ENCODE measurements around the gene ANKRD65.

The ANKRD65 gene

DNA sequence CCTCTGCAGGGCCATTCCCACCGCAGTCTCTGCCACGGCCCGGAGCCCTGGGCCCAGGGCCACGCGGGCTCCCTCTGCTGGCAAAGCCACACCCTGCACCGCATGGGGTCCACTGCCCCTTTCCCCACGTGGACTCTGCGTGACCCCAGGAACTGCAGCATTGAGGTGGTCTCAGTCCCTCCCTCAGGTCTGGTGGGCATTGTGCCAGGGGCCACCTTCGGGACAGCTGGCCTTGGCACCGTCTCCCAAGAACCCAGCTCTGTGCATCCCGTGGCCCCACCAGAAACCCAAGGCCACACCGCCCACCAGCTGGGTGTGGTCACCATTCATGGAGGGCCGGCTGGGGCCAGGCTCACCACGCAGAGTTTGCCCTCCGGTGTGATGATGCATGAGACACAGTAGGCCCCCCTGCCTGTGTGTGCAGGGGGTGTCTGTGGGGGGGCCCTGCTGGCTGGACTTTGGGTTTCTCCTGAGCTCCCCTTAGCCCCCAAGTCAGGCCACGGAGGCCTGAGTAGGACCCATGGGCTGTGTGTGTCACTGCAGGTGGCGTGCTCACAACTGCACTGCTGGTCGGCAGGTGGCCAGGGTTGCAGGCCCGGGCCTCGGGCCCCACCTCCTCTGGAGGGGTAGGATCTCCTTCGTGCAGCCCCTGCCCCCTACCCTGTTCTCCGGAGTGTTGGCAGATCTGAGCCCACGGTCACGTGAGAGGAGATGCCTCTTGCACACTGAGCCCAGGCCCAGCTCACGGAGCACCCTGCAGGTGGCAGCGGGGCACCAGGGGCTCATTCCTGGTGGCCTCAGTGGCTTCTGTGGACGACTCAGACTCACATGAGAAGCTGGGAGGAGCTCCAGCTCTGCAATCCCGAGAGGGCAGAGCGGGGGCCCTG is 20.2 kb upstream of the ANKRD65 start:
- peak; percentile 90 for DNase-seq (ENCODE audit: low spot score)

DNA sequence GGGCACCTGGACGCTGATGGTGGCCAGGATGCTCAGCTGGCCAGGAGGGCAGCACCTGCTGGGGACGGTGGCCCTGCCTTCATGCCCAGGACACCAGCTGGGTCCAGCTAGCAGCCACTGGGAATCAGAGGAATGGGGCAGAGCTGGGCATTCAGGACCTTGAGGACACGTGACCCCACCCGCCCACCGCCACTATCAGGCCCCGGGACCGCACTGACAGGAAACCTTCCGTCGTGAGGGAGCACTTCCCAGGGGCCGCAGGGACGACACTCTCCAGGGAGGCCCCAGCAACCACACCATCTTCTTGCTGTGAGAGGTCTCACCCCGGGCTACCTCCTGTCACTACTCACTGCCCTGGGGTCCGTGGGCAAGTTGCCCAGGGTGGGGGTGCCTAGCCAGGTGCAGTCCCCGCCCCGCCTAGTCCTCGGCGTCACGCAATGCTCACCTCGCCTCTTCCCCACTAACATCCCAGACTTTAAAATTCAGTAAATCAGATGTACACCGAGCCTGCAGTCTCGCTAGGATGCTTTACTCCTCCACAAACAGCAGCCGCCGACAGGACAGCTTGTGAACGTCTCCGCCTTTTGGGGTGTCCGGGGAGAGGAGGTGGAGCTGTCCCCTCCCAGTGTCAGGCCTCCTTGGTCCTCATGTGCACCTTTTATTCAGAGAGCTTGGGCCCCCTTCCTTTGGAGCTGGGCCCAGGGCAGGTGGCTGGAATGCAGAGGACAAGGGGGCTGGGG is 19.4 kb upstream of the ANKRD65 start:
- DNase-seq (ENCODE audit: low spot score): peak; percentile 9

DNA sequence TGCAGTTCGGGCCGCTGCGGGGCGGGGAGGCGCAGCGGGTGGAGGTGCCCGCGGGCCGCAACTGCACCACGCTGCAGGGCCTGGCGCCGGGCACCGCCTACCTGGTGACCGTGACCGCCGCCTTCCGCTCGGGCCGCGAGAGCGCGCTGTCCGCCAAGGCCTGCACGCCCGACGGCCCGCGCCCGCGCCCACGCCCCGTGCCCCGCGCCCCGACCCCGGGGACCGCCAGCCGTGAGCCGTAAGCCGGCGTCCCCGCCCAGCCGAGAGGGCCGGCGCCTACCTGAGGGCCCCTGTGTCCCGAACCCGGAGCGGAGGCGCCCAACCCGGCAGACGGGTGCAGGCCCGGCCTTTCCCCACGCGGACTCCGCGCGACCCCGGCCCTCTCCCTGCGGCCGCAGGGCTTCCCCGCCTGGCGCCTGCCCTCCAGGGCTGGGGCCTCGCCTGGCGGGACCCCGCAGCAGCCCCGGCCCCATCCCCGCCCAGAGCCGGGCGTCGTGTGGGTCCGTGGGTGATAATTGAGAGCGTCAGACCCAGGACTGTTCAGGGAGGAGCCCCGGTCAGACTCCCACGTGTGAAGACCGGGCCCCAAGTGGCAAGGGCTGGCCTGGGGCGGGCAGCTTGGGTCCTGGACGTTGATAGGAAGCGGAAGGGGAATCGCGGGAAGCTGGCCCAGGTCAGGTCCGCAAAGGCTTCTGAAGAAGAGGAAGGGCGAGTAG is 18.6 kb upstream of the ANKRD65 start:
- DNase-seq (ENCODE audit: low spot score): no peak

DNA sequence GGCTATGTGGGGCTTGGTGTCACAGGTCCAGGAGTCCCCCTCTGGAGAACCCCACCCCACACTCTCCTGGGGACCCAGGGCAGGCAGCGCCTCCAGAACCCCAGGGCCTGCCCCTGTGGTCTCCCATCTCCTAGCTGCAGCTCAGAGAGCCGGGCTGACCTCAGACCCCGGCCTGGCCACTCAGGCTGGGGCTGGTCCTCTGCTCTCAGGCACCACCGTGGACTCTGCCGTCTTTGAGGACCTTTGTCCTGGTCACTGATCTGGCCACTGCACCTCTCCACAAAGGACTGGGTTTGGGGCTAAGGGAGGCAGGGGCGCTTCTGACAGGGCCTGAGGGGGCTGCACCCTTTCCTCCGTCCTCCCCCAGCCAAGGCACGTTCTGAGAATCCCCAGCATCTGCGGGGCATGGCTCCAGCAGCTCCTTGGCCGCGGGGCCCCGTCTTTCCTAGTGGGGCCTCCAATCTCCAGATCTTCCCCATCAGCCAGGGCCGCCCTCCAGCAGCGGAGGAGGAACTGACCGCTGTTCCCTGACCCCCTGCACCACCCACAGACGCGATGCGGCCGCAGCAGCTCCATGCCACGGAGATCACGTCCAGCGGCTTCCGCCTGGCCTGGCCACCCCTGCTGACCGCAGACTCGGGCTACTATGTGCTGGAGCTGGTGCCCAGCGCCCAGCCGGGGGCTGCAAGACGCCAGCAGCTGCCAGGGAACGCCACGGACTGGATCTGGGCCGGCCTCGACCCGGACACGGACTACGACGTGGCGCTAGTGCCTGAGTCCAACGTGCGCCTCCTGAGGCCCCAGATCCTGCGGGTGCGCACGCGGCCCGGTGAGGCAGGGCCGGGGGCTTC is 17.7 kb upstream of the ANKRD65 start:
- no peak for DNase-seq (ENCODE audit: low spot score)

DNA sequence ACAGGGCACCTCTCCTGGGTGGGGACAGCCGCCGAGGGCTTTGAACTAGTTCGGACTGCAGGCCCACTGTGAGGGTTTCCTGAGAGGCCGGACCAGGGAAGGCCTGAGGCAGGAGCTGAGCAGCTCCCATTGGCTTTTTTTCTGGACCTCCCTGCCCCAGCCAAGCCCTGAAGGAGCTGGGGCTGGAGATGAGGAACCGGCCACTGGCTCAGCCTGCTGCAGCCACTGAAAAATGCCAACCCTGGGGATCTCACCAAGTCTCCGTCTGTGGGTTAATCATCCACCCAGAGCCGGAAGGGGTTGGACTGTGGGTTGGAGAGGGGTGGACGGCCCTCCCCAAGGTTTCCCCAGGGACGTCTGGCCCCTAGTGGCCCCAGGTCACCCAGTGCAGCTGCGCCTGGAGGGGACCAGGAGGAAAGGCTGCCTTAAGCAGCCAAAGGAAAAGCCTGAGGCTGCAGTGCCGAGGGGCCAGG is 16.9 kb upstream of the ANKRD65 start:
- peak; percentile 35 for DNase-seq (ENCODE audit: low spot score)

DNA sequence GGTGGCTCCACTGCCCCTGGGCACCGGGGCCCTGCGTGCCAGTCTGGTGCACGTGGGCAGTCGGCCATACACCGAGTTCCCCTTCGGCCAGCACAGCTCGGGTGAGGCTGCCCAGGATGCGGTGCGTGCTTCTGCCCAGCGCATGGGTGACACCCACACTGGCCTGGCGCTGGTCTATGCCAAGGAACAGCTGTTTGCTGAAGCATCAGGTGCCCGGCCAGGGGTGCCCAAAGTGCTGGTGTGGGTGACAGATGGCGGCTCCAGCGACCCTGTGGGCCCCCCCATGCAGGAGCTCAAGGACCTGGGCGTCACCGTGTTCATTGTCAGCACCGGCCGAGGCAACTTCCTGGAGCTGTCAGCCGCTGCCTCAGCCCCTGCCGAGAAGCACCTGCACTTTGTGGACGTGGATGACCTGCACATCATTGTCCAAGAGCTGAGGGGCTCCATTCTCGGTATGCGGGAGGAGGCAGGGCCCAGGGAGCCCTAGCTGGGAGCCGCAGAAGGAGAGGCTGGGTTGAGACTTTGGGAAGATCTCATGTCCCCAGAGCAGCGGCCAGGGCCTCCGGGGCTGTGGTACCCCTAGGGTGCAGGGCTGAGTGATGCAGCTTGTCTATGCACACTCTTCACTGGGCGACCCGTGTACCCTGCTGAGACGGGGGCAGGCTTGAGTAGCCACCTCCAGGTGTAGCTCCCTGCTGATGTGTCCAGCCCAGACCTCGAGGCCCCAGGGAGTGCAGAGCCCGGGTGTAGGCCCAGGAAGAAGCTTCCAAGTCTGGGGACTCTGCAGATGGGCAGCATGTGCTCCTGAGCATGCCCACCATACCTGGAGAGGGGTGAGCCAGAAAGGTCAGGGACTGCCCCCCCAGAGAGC is 16.2 kb upstream of the ANKRD65 start:
- peak; percentile 15 for DNase-seq (ENCODE audit: low spot score)

DNA sequence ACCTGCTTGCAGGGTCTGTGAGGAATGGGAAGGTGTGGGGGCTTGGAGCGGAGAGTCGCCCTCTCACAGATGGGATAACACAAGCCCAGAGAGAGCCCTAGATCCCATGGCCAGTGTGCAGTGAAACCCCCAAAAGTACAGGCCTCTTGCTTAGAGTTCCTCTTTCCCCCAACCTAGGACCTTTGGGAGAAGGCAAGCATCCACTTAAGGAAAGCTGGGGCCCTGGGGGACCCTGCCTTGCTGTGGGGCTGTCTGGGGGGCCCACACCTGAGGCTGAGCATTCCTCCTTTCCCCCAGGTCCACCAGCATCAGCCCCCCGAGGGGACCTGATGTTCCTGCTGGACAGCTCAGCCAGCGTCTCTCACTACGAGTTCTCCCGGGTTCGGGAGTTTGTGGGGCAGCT is 15.6 kb upstream of the ANKRD65 start:
- DNase-seq (ENCODE audit: low spot score): peak; percentile 15

DNA sequence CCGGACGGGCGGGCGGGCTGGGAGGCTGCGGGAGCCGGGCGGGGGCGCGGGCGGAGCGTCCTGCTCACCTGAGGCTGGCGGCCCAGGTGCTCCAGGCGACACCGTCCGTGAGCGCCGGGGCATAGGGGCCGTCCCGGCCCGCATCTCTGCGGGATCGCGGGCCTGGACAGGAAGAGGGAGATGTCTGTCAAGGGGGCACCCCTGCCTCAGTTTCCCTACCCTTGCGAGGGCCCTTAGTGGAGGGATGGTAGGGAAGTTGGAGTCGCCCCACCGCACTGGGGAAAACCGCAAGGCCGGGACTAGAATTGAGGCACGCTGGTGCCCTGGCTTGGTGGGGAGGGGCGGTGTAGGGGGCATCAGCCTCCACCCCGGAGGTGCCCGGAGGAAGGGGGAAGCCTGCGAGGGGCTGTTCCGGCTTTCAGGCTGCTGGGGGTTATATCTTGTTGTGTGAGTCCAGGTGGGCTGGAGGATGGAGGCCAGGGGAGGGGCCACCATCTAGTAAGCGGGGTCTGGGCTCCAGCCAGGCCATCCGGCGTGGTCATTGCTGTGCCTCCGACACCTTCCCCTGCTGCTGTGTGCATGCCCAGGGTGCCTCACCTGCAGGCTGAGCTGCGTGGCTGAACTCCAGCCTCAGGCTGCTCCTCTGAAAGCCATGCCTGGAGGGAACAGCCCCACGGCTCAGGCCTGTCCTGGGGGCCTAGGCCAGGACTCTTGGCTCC is 15.0 kb upstream of the ANKRD65 start:
- peak; percentile 13 for DNase-seq (ENCODE audit: low spot score)

DNA sequence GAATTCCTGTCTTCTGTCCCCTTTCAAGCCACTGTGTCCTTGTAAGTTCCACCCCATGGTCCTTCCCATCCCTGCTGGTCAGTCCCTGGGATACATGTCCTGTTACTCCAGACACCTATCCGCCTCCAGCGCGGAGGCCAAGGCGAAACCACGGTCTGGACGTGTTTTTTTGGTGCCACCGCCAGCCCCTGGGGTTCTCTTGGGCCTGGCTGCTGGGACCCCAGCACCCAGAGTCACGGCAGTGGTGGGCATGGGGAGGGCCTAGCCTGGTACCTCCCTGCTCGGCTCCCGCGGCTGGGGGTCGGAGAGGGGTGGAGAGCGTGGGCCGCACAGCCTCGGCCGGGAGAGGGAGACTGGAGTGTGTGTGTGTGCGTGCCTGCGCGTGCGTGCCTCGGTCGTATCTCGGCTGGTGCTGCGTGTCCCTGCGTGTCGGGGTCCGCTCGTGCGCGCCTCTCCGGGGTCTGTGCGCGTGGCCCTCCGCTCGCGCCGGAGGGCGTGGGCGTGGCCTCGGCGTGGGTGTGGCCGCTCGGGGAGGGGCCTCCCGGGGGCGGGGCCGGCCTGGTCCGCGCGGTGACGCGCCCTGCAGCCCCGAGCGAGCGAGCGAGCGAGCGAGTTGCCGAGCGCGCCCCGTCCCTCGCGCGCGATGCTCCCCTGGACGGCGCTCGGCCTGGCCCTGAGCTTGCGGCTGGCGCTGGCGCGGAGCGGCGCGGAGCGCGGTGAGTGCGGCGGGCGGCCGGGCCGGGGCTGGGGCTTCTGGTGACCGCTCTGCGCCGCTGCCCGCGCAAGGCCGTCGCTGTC is 14.2 kb upstream of the ANKRD65 start, which contains the start of gene VWA1:
Gene VWA1 (plus strand): TSS at position 585 of the 798 bp plus-strand sequence. CDS start 59 bp downstream, at position 644.
- DNase-seq (ENCODE audit: low spot score): peak; percentile 98

DNA sequence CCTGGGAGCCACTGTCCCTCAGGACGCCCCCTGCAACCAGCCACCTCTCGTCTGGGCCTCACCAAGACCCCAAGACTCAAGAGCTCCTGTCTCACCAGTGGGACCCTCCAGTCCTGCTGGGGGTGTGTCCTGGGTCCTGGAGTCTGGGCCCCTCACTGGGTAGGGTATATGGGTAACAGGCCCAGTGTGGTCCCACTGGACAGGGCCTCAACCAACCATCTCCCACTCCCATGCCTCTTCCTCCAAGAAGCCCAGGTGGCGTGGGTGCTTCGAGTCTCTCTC is 13.7 kb upstream of the ANKRD65 start:
- DNase-seq (ENCODE audit: low spot score): peak; percentile 18

DNA sequence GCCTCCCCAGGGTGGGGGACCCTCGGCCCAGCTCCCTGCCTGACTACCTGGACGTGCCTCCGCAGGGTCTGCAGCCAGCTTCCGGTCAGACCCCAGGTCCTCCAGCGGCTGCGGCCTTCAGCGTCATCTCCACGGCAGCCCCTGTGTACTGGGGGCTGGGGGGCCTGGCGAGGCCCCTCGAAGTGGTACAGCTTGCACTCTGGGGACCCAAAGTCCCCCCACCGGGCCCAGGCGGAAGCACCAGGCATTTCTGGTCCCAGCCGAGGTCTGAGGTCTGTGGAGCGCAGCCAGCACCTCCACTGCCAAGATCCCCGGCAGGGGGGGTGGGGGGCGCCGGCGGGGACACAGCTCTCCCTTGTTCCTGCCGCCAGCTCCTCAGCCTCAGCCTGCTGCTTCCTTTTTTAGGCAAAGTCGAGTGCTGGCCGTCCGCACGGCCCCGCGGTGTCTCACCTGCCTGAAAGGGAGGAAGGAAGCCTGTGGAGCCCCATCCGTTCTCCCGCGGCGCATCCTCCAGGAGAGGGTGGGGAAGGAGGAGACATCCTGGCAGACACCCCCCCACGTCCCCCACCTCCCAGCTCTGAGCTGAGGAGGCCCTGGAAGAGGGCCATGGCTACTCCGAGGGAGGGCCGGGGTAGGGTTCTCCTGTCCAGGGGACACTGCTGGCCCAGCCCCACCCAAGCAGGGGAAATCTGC is 13.2 kb upstream of the ANKRD65 start:
- peak; percentile 24 for DNase-seq (ENCODE audit: low spot score)

DNA sequence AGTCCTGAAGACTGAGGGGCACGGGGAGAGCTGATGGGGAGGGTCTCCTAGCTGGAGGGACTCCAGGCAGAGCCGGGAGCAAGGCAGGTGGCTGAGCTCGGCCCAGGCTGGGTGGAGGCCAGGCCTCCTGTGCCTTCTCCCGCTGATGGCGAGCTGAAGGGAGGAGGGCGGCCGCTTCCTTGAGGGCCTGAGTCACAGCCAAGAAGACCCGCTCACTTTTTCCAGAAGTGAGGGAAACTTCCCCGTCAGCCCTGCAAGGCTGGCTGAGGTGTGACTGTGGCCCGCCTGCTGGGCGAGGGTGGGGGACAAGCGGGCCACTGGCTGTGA is 12.7 kb upstream of the ANKRD65 start:
- DNase-seq (ENCODE audit: low spot score): peak; percentile 62

DNA sequence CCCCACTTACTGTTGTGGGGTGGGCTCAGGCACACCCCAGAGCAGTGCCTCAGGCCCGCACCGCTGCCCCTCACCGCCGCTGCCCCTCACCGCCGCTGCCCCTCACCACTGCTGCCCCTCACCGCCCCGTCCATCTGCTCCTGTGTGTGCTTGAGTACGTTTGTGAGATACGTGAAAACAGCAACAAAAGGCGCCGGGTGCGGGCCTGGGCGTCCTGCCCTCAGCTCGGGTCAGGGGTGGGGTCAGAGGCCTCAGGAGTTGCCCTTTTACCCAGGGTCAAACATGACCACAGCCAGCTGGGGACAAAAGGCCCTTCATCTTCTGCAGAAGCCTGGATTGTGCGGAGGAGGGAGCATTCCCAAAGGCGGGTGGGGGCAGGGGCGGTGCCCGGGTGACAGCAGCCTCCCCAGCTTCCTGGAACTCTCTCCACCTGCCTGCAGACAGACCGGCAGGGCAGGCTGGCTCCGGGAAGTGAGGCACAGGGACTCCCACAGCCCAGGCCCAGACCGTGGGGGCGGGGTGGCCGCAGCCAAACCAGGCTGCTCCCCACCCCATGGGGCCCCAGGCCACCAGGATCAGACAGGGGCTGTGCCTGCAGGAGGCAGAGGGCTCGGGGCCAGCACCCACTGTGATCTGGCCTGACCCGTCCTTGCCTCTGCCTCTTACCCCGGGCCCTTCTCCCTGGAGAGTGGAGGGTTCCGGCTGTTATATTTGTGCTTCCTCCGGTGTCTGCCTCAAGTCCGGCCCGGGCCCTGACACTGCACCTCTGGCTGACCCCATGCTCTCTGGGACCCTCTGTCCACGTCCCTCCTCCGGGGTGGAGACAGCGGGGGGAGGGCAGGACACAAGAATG is 12.1 kb upstream of the ANKRD65 start:
- DNase-seq (ENCODE audit: low spot score): peak; percentile 27

DNA sequence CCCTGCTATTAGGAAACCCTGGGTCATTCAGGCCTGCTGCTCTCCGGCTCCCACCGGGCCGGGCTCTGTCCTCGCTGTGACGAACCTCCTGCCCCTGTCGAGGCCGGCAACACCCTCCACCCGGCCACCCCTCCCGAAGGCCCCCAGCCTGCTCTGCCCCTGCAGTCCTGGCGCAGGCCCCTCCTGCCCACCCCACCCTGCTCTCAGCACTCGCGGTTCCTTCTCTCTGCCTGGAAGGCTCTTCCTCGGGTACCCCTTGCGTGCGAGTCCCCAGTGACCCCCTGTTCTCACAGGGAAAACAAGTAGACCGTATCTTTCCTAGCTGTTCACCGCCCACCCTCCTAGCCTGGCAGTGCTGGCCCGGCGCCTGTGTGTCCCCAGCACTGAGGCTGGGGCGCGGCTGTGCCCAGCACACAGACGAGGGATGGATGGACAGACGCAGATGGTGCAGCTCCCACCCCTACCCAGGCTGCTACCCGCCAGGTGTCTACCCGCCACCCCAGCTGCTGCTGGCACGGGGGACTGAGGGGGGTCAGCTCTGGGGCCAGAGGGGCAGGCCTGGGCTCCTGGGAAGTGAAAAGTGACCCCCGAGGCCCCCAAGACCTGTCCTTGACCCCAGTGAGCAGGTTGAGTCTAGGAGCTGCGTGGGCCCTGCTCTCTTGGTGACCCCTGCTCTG is 11.3 kb upstream of the ANKRD65 start:
- DNase-seq (ENCODE audit: low spot score): peak; percentile 18

DNA sequence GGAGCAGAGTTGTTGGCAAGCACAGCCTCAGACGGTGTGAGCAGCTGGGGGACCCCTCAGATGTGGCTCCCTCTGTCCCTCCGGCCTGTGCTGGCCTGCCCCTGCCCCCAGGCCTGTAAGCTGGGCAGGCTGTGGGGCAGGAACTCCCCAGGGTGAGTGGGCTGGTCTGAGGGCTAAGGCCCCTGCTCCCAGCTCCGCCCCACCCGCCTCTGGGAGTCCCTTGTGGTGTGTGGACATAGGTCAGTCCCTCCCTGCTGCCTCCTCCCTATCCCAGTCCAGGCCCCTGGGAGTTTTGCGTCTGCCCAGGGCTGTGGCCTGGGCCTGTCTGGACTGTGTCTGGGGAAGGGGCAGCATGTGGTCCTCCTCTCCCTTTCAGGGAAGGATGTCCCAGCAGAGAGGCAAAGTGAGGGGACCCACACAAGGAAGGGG is 10.8 kb upstream of the ANKRD65 start:
- DNase-seq (ENCODE audit: low spot score): peak; percentile 43

DNA sequence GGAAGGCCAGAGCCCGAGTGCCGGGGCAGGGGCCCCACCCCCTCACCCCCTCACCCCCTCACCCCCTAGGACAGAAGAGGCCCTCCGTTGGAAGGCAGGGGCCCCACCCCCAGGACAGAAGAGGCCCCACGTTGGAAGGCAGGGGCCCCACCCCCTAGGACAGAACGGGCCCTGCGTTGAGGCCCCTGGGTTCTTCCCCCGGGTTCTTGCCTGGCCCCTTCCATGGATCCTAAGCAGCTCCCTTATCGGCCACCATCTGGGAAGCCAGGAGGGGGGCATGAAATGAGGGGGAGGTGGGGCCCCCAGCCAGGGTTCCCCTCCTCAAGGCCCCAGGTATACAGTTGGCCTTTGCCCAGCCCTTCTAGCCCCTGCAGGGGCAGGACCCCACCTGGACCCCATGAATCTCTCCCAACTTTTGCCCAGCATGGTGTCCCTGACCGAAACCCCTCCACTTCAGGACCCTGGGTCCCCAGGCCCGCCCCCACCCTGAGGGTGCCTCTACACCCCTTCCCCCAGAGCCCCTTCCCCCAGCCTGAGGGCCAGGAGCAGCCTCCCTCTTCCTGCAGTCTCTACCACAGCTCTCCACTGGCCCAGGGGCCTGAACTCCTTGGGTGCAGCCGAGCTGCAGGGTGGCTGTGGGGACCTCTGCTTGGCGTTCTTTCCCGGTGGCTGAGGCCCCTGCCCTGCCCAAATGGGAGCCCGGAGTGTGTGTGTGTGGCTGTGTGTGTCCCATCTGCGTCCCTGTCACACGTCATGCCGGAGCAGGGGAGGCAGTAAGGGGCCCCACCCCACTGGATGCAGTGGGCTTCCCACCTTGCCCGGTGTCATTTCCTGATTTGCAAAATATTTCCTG is 10.1 kb upstream of the ANKRD65 start:
- peak; percentile 13 for DNase-seq (ENCODE audit: low spot score)
